Neural cell (in vitro differentiated cells): Measurements from ENCODE around the gene RC3H2.

Experiments used
- EP300 ChIP-seq: fragments of 450-650 bp; conservative IDR thresholded peaks from 2 replicates; pipeline ENCODE4 v1.6.1; 2014; ENCODE audit warnings: antibody characterized with exemption, mild to moderate bottlenecking, moderate library complexity; ENCODE audit not compliant: poor library complexity, severe bottlenecking
- EZH2 ChIP-seq: fragments of 200-600, 300-800 bp; shearing (Covaris generic), sonication (generic); IDR thresholded peaks from 2 replicates; pipeline ENCODE4 v1.6.1; 2014; ENCODE audit warnings: antibody characterized with exemption, low read length, borderline replicate concordance, mild to moderate bottlenecking; ENCODE audit not compliant: insufficient read depth, poor library complexity, severe bottlenecking
- MXI1 ChIP-seq: fragments of 450-650 bp; conservative IDR thresholded peaks from 2 replicates; pipeline ENCODE4 v1.6.1; 2014; ENCODE audit warnings: antibody characterized with exemption, mild to moderate bottlenecking; ENCODE audit not compliant: poor library complexity, severe bottlenecking
- POLR2AphosphoS5 ChIP-seq: IDR thresholded peaks from 2 replicates; pipeline ENCODE4 v1.6.1; 2012
- RAD21 ChIP-seq: fragments of 450-650 bp; conservative IDR thresholded peaks from 2 replicates; pipeline ENCODE4 v1.6.1; 2014; ENCODE audit warnings: antibody characterized with exemption, mild to moderate bottlenecking, moderate library complexity
- SMC3 ChIP-seq: fragments of 450-650 bp; conservative IDR thresholded peaks from 2 replicates; pipeline ENCODE4 v1.6.1; 2014; ENCODE audit warnings: antibody characterized with exemption, mild to moderate bottlenecking, moderate library complexity; ENCODE audit not compliant: poor library complexity
- TAF1 ChIP-seq: IDR thresholded peaks from 2 replicates; pipeline ENCODE4 v1.6.1; 2012; ENCODE audit warnings: low read depth
- TF ChIP-seq, protein P1 (sequence below): fragments of 450-650 bp; IDR thresholded peaks from 2 replicates; pipeline ENCODE4 v1.5.1; 2014; ENCODE audit warnings: antibody characterized with exemption, mild to moderate bottlenecking, moderate library complexity; ENCODE audit not compliant: poor library complexity, severe bottlenecking
- TF ChIP-seq, protein P2 (sequence below): IDR thresholded peaks from 2 replicates; pipeline ENCODE4 v1.6.1; 2012; ENCODE audit warnings: borderline replicate concordance

DNA sequence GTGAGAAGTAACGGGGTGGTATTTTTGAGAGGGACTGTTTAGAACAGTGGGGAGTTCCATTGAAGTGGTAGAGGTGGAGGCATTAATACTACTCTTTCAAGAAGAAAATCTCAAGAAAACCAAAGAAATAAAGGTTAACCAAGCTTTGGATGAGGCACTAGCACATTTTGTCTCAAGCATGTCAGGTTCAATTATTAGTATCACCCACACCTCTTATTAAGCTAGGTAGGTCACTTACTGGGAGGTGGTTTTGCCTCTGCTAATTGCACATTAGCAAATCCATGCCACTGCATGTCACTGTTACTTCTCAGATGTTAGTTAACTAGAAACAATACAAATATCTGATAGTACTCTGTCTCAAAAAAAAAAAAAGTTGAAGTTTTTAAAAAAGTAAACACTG lies 45.9 kb upstream of the RC3H2 start:
- no peak for TF ChIP-seq EP300
- TF ChIP-seq, protein P1, sequence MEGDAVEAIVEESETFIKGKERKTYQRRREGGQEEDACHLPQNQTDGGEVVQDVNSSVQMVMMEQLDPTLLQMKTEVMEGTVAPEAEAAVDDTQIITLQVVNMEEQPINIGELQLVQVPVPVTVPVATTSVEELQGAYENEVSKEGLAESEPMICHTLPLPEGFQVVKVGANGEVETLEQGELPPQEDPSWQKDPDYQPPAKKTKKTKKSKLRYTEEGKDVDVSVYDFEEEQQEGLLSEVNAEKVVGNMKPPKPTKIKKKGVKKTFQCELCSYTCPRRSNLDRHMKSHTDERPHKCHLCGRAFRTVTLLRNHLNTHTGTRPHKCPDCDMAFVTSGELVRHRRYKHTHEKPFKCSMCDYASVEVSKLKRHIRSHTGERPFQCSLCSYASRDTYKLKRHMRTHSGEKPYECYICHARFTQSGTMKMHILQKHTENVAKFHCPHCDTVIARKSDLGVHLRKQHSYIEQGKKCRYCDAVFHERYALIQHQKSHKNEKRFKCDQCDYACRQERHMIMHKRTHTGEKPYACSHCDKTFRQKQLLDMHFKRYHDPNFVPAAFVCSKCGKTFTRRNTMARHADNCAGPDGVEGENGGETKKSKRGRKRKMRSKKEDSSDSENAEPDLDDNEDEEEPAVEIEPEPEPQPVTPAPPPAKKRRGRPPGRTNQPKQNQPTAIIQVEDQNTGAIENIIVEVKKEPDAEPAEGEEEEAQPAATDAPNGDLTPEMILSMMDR = no peak
- no peak for TF ChIP-seq TAF1
- TF ChIP-seq POLR2AphosphoS5 = no peak
- no peak for TF ChIP-seq RAD21
- no peak for TF ChIP-seq EZH2
- TF ChIP-seq, protein P2, sequence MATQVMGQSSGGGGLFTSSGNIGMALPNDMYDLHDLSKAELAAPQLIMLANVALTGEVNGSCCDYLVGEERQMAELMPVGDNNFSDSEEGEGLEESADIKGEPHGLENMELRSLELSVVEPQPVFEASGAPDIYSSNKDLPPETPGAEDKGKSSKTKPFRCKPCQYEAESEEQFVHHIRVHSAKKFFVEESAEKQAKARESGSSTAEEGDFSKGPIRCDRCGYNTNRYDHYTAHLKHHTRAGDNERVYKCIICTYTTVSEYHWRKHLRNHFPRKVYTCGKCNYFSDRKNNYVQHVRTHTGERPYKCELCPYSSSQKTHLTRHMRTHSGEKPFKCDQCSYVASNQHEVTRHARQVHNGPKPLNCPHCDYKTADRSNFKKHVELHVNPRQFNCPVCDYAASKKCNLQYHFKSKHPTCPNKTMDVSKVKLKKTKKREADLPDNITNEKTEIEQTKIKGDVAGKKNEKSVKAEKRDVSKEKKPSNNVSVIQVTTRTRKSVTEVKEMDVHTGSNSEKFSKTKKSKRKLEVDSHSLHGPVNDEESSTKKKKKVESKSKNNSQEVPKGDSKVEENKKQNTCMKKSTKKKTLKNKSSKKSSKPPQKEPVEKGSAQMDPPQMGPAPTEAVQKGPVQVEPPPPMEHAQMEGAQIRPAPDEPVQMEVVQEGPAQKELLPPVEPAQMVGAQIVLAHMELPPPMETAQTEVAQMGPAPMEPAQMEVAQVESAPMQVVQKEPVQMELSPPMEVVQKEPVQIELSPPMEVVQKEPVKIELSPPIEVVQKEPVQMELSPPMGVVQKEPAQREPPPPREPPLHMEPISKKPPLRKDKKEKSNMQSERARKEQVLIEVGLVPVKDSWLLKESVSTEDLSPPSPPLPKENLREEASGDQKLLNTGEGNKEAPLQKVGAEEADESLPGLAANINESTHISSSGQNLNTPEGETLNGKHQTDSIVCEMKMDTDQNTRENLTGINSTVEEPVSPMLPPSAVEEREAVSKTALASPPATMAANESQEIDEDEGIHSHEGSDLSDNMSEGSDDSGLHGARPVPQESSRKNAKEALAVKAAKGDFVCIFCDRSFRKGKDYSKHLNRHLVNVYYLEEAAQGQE = no peak
- no peak for TF ChIP-seq MXI1
- no peak for TF ChIP-seq SMC3
